ENCODE results near the gene ZNF414. TPM values are rescaled to one million over a fixed set of nuclear protein-coding genes. Genes with fewer than 3 reads are reported as not detected.

ZNF414 gene
- total RNA-seq, 1 experiment from 2014 or later = 4.6 TPM

- no peak overlapping the region for H3K4me2 ChIP-seq (ENCODE audit: low read length)
- H3K9me3 ChIP-seq (ENCODE audit: low read length) = no peaks in the 10 kb centered on the region
- ChIA-PET CTCF (no interaction called here), POLR2A (ENCODE audit: unreplicated experiment) (no interaction called here)
- no peaks in the 10 kb centered on the region for H3K27me3 ChIP-seq (ENCODE audit: low read length)
- BruUV-seq (replicated peaks) = no TSS peak
- no peak overlapping the region for H3K9ac ChIP-seq (ENCODE audit: low read length)
- TF ChIP-seq EZH2phosphoT487 (IDR thresholded peaks at IDR 0.05; ENCODE audit: borderline replicate concordance, low read length) (no peak), EZH2 (IDR thresholded peaks at IDR 0.05; ENCODE audit: low read length, unreplicated experiment) (no peak)
- TF ChIP-seq, protein P1, sequence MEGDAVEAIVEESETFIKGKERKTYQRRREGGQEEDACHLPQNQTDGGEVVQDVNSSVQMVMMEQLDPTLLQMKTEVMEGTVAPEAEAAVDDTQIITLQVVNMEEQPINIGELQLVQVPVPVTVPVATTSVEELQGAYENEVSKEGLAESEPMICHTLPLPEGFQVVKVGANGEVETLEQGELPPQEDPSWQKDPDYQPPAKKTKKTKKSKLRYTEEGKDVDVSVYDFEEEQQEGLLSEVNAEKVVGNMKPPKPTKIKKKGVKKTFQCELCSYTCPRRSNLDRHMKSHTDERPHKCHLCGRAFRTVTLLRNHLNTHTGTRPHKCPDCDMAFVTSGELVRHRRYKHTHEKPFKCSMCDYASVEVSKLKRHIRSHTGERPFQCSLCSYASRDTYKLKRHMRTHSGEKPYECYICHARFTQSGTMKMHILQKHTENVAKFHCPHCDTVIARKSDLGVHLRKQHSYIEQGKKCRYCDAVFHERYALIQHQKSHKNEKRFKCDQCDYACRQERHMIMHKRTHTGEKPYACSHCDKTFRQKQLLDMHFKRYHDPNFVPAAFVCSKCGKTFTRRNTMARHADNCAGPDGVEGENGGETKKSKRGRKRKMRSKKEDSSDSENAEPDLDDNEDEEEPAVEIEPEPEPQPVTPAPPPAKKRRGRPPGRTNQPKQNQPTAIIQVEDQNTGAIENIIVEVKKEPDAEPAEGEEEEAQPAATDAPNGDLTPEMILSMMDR (conservative IDR thresholded peaks at IDR 0.05; ENCODE audit: low read depth, low read length) = no peak
- no peak overlapping the region for H2AFZ ChIP-seq (ENCODE audit: low read length)
- H3K79me2 ChIP-seq (ENCODE audit: low read length) = no peaks in the 10 kb centered on the region
- intact Hi-C loops (cut with micrococcal nuclease) = no loop called here
- no peak for DNase-seq
- H3K4me3 ChIP-seq (ENCODE audit: low read length) = no peak overlapping the region
- no peak overlapping the region for H3K27ac ChIP-seq (ENCODE audit: low read length)
- H3F3A ChIP-seq (ENCODE audit: low read length, unreplicated experiment) = no peaks in the 10 kb centered on the region
- H3K9me2 ChIP-seq (replicated peaks; ENCODE audit: low read length) = no peaks in the 10 kb centered on the region
- no peak for ATAC-seq
- no peaks in the 10 kb centered on the region for H3K36me3 ChIP-seq (ENCODE audit: low read depth, low read length)
- H3K4me1 ChIP-seq (ENCODE audit: insufficient read depth, low read length) = no peaks in the 10 kb centered on the region
- no peaks in the 10 kb centered on the region for H4K20me1 ChIP-seq (ENCODE audit: low read length)
Measured at GRCh38 chr19:8537099-8537498, 23.1 kb upstream of the ZNF414 start.

GRCh38 chr19:8536282-8536681, 22.3 kb upstream of the ZNF414 start:
- TF ChIP-seq EZH2phosphoT487 (IDR thresholded peaks at IDR 0.05; ENCODE audit: borderline replicate concordance, low read length) (no peak), EZH2 (IDR thresholded peaks at IDR 0.05; ENCODE audit: low read length, unreplicated experiment) (no peak)
- TF ChIP-seq, protein P1 (conservative IDR thresholded peaks at IDR 0.05; ENCODE audit: low read depth, low read length) = no peak
- Histone ChIP-seq H3K4me1 (ENCODE audit: insufficient read depth, low read length) (no peaks in the 10 kb centered on the region), H3K9ac (ENCODE audit: low read length) (no peak overlapping the region), H3K27me3 (ENCODE audit: low read length) (no peaks in the 10 kb centered on the region), H3K27ac (ENCODE audit: low read length) (no peak overlapping the region), H3K79me2 (ENCODE audit: low read length) (no peaks in the 10 kb centered on the region), H3K9me2 (replicated peaks; ENCODE audit: low read length) (no peaks in the 10 kb centered on the region), H3K9me3 (ENCODE audit: low read length) (no peaks in the 10 kb centered on the region), H4K20me1 (ENCODE audit: low read length) (no peaks in the 10 kb centered on the region), H3K36me3 (ENCODE audit: low read depth, low read length) (no peaks in the 10 kb centered on the region), H2AFZ (ENCODE audit: low read length) (no peak overlapping the region), H3K4me2 (ENCODE audit: low read length) (no peak overlapping the region), H3F3A (ENCODE audit: low read length, unreplicated experiment) (no peaks in the 10 kb centered on the region), H3K4me3 (ENCODE audit: low read length) (no peak overlapping the region)
- intact Hi-C loops (cut with micrococcal nuclease) = no loop called here
- no peak for ATAC-seq
- ChIA-PET POLR2A (ENCODE audit: unreplicated experiment) (no interaction called here), CTCF (no interaction called here)
- no TSS peak for BruUV-seq (replicated peaks)
- DNase-seq = no peak

GRCh38 chr19:8532225-8532624, 18.3 kb upstream of the ZNF414 start:
- Histone ChIP-seq H3K36me3 (ENCODE audit: low read depth, low read length) (no peaks in the 10 kb centered on the region), H3K9me2 (replicated peaks; ENCODE audit: low read length) (no peaks in the 10 kb centered on the region), H3K4me3 (ENCODE audit: low read length) (no peak overlapping the region), H3K9me3 (ENCODE audit: low read length) (no peaks in the 10 kb centered on the region), H2AFZ (ENCODE audit: low read length) (no peak overlapping the region), H3K27ac (ENCODE audit: low read length) (no peak overlapping the region), H3F3A (ENCODE audit: low read length, unreplicated experiment) (no peaks in the 10 kb centered on the region), H3K4me2 (ENCODE audit: low read length) (no peak overlapping the region), H3K4me1 (ENCODE audit: insufficient read depth, low read length) (peaks cover 4% of the 10 kb centered on the region; the same call in 1 of the 2 replicates), H3K9ac (ENCODE audit: low read length) (no peak overlapping the region), H3K79me2 (ENCODE audit: low read length) (peaks cover 2% of the 10 kb centered on the region), H4K20me1 (ENCODE audit: low read length) (no peaks in the 10 kb centered on the region), H3K27me3 (ENCODE audit: low read length) (no peaks in the 10 kb centered on the region)
- DNase-seq (no peak), ATAC-seq (no peak)
- ChIA-PET CTCF (interaction anchor here (0.5 kb wide), 1 partner anchor 47 kb away, joined by 4 read pairs; no protein-coding TSS in a partner anchor), POLR2A (ENCODE audit: unreplicated experiment) (no interaction called here)
- no peak for TF ChIP-seq EZH2phosphoT487 (IDR thresholded peaks at IDR 0.05; ENCODE audit: borderline replicate concordance, low read length)
- TF ChIP-seq, protein P1 (conservative IDR thresholded peaks at IDR 0.05; ENCODE audit: low read depth, low read length) = no peak
- TF ChIP-seq EZH2 (IDR thresholded peaks at IDR 0.05; ENCODE audit: low read length, unreplicated experiment) = no peak
- intact Hi-C loops (cut with micrococcal nuclease) = no loop called here
- no TSS peak for BruUV-seq (replicated peaks)
